ENCODE results near the gene ATRNL1.
A peak's percentile ranks its signal among the peaks of the same experiment; 100 is the strongest.
"Not testable (repeated sequence)": the region's sequence is repeated elsewhere in the genome, so short reads cannot be mapped to it uniquely, and the experiment has no call there.

The ATRNL1 gene

GRCh38 chr10:115638246-115638645, 545.1 kb downstream of the ATRNL1 start:
- no peak for DNase-seq

- no peak for DNase-seq
Observed at GRCh38 chr10:115649217-115649616, 556.1 kb downstream of the ATRNL1 start.

- no peak for DNase-seq
Observed at GRCh38 chr10:115653473-115653872, 560.3 kb downstream of the ATRNL1 start.

- DNase-seq: no peak
Observed at GRCh38 chr10:115654961-115655360, 561.8 kb downstream of the ATRNL1 start.

- no peak for DNase-seq
Observed at GRCh38 chr10:115657161-115657860, 564.1 kb downstream of the ATRNL1 start.

- no peak for DNase-seq
Observed at GRCh38 chr10:115659616-115660015, 566.5 kb downstream of the ATRNL1 start.

- no peak for DNase-seq
Observed at GRCh38 chr10:115660391-115660790, 567.2 kb downstream of the ATRNL1 start.

GRCh38 chr10:115662422-115662821, 569.3 kb downstream of the ATRNL1 start:
- DNase-seq: no peak

GRCh38 chr10:115665549-115665948, 572.4 kb downstream of the ATRNL1 start:
- DNase-seq: no peak

- DNase-seq: no peak
Observed at GRCh38 chr10:115674496-115674895, 581.3 kb downstream of the ATRNL1 start.

- peak; percentile 20 for DNase-seq
Observed at GRCh38 chr10:115696747-115697146, 603.6 kb downstream of the ATRNL1 start.

- DNase-seq: no peak
Observed at GRCh38 chr10:115706026-115706425, 612.9 kb downstream of the ATRNL1 start.

- no peak for DNase-seq
Observed at GRCh38 chr10:115706488-115707076, 613.4 kb downstream of the ATRNL1 start.

GRCh38 chr10:115710136-115710535, 617.0 kb downstream of the ATRNL1 start:
- DNase-seq: peak; percentile 16

GRCh38 chr10:115711306-115711705, 618.1 kb downstream of the ATRNL1 start:
- no peak for DNase-seq

GRCh38 chr10:115720121-115720520, 627.0 kb downstream of the ATRNL1 start:
- DNase-seq: no peak

GRCh38 chr10:115727129-115727528, 634.0 kb downstream of the ATRNL1 start:
- no peak for DNase-seq

GRCh38 chr10:115744089-115744488, 650.9 kb downstream of the ATRNL1 start:
- DNase-seq: no peak

GRCh38 chr10:115745943-115746342, 652.8 kb downstream of the ATRNL1 start:
- no peak for DNase-seq

GRCh38 chr10:115747811-115748210, 654.6 kb downstream of the ATRNL1 start:
- no peak for DNase-seq

GRCh38 chr10:115758488-115758887, 665.3 kb downstream of the ATRNL1 start:
- not testable (repeated sequence) for DNase-seq

GRCh38 chr10:115760131-115760530, 667.0 kb downstream of the ATRNL1 start:
- DNase-seq: no peak

- no peak for DNase-seq
Observed at GRCh38 chr10:115761166-115761565, 668.0 kb downstream of the ATRNL1 start.

GRCh38 chr10:115762029-115762428, 668.9 kb downstream of the ATRNL1 start:
- DNase-seq: no peak

GRCh38 chr10:115771755-115772154, 678.6 kb downstream of the ATRNL1 start:
- no peak for DNase-seq

Measured in NCI-H2227 treated with DMSO at 0.1 percent for 48 hours (cell line).